HG03139 (cell line): ENCODE results near the gene CORO1C.

Source experiments
- ATAC-seq: cut with Tn5 transposase; IDR thresholded peaks from one replicate; pipeline ENCODE4 v1.9.1; 2021; ENCODE audit not compliant: unreplicated experiment

Gene CORO1C

GRCh38 chr12:108727868-108728735, 3.2 kb downstream of the CORO1C start:
- ATAC-seq: no peak

GRCh38 chr12:108727161-108727560, 4.2 kb downstream of the CORO1C start:
- ATAC-seq: no peak

GRCh38 chr12:108724890-108725151, 6.5 kb downstream of the CORO1C start:
- ATAC-seq: no peak

DNA sequence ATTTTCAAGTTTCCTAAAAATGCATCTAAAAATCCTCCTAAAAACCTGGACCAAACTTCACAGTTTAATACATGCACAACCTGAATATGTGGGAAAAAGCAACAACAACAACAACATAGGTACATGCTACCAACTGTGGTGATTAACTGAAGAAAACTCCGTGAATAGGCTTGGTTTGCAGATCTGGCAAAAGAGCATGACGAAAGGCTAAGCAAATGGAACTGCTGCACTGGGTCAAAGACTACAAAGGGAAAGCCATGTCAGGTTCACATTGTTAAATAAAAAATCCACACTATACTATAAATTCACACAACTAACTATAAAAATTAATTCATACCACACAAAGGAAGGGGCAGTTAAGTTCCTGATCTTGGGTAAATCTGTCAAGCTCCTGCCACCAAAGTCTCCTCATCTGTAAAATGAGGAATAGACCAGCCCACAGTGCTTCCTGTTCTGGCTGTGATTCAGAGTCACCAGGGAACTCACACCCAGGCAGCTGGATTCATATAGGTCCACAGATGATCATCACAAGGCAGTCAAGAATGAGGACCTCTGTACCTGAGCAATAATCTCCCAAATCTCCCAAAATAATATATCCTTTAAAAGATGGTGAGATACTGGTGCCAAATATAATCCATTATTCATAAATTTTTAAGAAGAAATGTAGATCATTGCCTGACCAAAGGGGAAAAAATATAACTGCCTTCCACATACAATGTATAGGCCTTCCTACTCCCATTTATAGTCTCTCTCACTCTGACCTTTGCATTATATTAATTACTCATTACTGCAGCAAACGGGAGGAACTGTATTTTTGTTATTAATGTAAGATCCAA, 7.0 kb downstream of the CORO1C start:
- no peak for ATAC-seq

DNA sequence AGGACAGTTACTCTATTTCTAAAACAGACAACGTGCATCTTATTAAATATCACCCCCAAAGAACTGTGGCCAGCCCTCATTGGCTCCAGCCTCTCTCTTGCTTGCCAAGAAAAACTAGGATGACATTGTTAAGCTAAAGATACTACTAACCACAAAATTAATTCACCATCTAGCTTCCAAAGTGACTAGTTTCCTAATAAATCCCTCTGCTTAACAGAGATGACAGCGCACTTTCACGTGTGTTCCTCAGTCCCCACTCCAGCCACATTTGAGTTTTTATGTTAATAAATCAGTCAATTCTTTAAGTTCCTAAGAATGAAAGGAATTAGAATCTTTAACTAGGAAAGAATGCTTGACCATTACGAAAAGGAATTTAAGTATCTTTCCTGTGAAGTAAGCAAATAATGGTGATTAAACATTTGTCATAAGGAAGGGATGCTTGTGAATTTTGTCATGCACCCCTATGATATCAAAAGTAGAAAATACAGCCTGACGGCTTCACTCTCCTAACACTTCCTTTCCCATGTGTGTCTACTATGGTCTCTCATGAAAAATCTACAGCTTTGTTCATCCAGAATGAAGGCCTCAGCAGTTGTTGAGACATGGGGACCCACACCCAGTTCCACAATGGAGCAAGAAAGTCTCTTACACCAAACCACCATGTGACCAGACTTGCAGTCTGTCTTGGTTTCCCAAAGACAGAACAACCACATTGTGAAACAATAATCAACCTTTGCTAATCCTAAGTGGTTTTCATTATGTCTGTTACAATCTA, 8.1 kb downstream of the CORO1C start:
- ATAC-seq: no peak

- ATAC-seq: no peak
Measured at GRCh38 chr12:108722463-108722862, 8.9 kb downstream of the CORO1C start.

GRCh38 chr12:108721824-108722223, 9.5 kb downstream of the CORO1C start:
- no peak for ATAC-seq

- no peak for ATAC-seq
Measured at GRCh38 chr12:108720757-108721514, 10.4 kb downstream of the CORO1C start.

DNA sequence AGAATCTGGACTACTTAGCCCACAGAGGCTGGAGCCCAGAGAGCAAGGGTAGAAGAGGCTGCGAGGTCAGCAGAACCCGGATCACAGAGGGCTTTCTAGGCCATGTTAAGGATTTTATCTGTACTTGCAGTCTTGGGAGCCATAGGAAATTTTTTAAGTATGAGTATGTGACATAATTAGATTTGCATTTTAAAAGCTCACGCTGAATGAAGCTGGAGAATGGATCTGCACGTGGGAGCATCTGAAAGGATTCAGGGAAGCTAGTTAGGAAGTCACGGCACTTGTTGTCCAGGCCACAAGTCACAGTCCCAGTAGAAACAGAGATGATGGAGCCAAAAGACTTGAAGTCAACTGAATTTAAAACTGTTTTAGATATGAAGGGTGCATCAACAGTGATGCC, 14.1 kb downstream of the CORO1C start:
- no peak for ATAC-seq

DNA sequence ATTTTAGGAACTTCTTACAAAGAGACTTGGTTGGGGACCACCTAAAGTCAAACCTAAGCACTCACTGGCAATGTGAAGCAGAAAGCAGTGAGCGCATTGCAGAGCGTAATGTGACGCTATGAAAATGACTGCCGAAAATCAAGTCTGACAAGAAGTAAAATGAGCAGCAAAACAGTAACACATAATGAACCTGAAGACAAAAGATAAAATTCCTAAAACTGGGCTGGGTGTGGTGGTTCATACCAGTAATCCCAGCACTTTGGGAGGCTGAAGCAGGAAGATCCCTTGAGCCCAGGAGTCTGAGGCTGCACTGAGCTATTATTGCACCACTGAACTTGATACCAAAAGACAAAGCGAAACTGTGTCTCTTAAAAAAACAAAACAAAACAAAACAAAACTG, 16.5 kb downstream of the CORO1C start:
- no peak for ATAC-seq

DNA sequence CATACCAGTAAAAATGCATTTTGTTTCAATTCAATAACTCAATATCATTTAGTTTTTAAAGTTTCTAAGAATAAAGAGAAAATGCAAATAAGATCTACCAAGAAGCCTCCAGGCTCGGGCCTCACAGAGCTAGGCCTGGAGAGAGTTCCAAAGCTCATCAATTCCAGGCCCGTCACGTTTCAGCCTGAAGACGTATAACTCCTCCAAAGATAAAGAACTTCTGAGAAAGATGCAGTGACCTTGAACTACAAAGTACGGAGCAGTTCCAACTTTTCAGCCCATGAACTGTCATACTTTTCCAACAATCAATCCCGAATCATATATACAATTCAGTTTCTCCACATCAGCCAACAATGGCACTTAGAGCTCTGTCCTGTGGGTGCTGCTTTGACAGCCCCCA, 17.8 kb downstream of the CORO1C start:
- ATAC-seq: no peak

- no peak for ATAC-seq
Measured at GRCh38 chr12:108712925-108713203, 18.5 kb downstream of the CORO1C start.

DNA sequence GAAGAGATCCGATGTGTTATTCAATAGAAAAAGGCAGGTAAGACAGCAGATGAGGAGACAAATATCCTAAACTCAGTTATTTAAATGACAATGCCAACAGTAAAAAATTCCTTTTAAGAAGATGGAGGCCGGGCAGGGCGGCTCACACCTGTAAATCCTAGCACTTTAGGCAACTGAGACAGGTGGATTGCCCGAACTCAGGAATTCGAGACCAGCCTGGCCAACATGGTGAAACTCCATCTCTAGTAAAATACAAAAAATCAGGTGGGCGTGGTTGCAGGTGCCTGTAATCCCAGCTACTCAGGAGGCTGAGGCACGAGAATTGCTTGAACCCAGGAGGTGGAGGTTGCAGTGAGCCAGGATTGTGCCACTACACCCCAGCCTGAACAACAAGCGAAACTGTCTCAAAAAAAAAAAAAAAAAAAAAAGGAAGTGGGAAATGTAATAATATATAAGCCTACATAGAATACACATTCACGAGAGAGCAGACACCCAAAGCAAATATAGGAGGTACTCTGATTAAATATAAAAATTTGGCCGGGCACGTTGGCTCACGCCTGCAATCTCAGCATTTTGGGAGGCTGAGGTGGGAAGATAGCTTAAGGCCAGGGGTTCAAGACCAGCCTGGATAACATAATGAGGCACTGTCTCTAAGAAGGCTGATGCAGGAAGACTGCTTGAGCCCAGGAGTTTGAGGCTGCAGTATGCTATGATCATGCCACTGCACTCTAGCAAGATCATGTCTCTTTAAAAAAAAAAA, 19.0 kb downstream of the CORO1C start:
- ATAC-seq: no peak

DNA sequence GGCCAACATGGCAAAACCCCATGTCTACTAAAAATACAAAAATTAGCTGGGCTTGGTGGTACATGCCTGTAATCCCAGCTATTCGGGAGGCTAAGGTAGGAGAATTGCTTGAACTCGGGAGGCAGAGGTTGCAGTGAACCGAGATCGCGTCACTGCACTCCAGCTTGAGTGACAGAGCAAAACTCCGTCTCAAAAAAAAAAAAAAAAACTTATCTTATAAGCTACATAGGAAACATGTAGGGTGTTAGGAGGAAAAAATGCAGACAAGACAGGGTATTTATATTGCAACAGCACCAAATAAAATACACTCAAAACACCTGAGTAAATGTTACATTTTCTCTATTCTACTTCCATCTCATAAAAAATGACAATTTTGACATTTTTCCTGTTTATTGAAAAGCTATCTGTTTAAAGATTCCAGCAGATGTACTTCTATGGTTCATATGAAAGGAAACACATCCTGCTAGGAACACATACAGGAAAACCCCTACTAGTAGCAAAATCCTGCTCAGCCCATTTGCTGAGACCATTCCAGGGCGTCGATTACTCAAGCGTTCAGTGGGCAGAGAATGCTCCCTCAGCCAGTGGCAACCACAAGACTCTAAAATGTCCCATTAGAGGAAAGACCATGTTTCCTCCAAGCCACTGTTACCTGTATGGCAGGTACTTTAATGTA, 19.7 kb downstream of the CORO1C start:
- ATAC-seq: no peak

GRCh38 chr12:108709697-108710096, 21.6 kb downstream of the CORO1C start:
- no peak for ATAC-seq

GRCh38 chr12:108704527-108704926, 26.8 kb downstream of the CORO1C start:
- no peak for ATAC-seq

DNA sequence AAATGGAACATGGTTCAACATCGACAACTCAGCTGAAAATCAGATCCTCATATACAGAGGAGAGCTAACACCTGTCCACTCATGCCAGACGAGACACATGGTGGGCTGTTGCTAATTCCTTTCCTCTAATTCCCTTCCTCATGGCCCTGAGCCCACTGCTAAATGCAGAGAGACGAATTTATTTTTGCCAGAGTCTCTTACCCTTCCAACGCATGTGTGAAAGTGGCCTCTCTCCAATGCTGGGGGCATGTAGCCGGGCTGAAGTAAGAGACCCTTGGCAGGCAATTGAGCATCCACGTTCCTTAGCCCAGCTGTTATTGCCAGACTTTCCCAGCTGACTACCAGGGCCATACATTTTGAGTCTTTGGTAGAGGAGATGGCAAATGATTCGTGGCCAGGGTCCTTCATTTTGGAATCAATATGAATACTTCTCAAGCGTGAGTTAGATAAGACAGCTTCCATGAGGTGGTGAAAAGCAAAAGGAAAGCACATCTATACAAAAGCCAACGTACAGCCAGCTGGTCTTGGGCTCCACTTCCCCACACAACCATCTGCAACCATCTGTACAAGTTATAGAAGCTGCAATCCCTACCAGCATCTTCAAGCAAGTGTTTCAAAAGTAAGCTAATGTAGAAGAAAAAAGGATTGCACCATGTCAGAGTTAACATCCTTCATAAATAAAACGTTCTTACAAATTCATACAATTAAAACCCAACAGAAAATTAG, 28.6 kb downstream of the CORO1C start:
- no peak for ATAC-seq

- no peak for ATAC-seq
Measured at GRCh38 chr12:108701779-108702441, 29.4 kb downstream of the CORO1C start.
